Measurements from ENCODE around the gene ETV6.
"Not testable (repeated sequence)": the region's sequence is repeated elsewhere in the genome, so short reads cannot be mapped to it uniquely, and the experiment has no call there.

Gene ETV6

DNA sequence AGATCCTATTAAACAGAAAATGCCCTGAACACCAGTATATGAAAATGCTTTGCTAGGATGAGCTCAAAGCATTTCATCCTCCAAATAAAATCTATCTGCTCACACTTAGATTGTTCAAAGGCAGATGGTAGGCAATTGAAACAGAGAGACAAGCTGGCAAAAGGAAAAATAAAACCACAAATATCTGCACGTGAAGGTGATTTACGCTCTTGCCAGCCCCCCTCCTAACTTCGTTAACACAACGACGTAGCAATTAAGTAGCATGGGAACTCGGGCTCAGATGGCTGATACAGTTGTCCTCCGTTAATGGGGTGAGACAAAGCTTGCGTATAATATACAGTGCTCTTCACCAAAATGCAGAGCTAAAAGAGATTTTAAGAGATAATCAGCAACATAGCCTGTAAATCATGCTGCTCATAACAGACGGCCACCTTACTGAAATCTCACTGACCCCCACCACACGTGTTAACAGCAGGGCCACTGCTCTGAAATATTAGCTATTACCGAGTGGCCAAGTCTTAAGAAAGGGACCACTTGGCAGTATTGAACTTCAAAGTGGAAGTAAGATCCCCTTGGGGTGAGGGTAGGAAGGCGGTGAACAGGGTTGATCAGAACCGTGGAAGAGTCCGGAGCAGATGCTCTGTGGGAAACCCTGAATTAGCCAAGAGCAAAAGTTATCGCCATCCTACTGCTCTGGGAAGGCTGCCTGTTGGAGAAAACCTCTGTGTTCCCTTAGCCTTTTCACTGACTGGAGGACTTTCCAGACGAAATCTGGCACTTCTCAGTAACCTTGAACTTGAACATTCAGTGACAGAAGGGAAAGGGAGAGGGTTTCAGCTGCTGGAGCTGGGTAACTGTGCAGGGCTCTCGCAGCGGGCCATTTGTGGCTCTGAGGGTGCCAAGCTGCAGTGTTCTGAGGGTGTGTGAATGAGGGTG is 23.1 kb downstream of the ETV6 start:
- no peak for DNase-seq

DNA sequence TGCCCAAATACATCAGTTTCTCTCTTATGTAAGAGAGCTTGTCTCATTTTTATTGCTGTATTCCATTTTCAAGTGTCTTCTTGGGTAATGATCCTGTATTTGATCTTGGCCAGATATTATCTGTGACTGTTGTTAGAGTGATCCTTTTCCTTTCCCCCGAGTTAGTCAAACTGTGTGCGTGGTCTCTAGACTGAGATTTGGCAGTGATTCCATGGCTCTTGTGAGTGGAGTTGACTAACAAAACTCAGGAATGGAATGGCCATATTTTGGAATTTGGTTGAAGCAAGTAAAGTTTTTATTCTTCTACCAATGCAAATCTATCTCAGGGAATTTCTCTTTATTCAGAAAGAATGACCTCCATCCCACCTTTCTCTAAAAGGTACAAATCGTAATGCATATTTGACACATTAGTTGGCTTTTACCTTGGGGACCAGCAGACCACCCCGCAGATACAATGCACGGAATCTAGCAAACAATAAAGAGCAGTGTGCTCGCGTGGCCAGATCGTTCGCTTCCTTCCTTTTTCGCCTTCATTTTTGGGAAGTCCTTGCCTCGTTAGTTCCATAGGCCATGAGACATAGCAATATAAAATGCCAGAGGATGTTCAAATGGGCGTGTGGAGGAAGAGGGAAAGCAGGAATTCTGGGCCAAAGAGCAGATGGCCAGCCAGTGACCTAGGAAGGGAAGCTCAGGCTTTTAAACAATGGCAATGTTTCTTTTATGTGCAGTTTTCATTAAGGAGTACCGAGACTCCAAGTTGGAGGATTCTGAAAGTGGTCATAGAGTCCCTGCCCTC is 24.4 kb downstream of the ETV6 start:
- no peak for DNase-seq

DNA sequence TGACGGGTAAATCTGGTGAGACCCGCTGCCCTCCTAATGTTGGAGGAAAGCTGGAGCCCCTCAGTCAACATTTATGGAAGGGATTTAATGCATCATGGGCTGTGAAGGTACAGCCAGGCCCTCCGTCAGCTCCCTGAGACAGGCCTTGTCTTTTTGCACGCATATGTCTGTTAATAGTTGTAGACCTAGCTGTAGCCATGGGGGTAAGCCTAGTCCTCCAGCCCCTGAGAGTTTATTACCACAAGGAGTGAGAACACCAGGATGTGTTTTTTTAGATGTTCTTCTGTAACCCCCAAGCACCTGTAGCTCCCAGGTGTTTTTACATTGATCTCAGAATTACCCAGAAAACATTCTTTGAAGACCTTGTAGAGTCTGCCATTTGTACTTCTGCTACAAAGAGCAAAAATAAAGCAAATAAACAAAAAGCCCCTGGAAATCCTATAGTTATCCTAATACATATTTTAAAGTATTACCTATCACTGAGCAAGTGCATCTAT is 25.5 kb downstream of the ETV6 start:
- DNase-seq: no peak

DNA sequence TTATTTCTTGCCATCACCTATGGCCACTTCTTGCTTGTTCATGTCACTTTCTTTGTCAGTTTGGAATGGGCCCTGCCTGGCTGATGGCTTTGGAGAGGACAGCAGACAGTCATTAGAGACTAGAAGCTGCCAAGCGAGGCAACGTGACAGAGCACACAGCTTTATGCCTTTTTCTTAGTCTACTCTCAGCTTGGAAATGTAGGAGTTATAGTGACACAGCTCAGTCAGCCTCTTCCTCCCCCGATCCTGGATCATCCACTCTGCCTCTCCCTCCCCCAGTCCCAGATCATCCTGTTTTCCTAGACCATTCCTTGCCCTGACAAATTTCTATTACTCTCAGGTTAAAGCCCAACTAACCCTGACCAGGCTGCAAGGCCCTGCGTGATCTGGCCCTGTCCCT is 26.6 kb downstream of the ETV6 start:
- DNase-seq: no peak

GRCh38 chr12:11677093-11677492 is 27.6 kb downstream of the ETV6 start:
- no peak for DNase-seq

- DNase-seq: no peak
Observed at GRCh38 chr12:11677752-11678151, 28.3 kb downstream of the ETV6 start.

DNA sequence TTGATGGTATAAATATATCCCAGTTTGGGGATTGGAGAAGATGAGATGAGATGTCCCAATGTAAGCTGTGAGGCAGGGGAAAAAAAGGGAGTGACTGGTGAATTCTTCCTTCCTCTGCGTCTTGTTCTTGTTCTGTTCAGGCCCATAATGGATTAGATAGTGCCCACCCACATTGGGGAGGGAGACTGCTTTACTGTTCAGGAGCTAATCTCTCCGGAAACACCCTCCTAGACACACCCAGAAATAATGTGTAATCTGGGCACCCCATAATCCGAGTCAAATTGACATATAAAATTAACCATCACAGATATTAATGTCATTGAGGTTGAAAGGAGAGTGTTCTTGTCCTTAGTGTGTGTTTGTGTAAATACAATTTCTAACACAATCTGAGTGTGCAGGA is 29.3 kb downstream of the ETV6 start:
- DNase-seq: peak; percentile 84

DNA sequence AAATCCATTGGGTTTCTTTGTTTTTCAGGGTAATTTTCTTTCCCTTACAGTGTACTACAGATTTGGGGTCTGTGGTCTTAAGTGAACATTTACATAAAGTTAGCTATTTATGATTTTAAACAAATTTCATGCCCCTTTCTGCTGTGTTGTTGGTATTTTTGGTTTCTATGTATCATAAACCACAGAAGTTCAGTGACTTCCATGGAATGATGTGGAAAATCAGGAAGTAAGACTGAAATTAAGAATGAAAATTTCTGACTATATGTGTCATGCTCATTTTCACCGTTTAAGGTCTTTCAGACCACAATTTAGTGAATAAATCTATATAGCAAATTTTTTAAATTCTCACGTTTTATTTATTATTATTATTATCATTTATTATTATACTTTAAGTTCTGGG is 31.7 kb downstream of the ETV6 start:
- DNase-seq: no peak

DNA sequence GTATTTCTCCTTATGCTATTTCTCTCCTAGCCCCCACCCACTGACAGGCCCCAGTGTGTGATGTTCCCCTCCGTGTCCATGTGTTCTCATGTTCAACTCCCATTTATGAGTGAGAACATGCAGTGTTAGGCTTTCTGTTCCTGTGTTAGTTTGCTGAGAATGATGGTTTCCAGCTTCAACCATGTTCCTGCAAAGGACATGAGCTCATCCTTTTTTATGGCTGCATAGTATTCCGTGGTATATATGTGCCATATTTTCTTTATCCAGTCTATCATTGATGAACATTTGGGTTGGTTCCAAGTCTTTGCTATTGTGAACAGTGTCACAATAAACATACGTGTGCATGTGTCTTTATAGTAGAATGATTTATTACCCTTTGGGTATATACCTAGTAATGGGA is 32.2 kb downstream of the ETV6 start:
- DNase-seq: not testable (repeated sequence)

- peak; percentile 42 for DNase-seq
Observed at GRCh38 chr12:11684393-11684792, 34.9 kb downstream of the ETV6 start.

DNA sequence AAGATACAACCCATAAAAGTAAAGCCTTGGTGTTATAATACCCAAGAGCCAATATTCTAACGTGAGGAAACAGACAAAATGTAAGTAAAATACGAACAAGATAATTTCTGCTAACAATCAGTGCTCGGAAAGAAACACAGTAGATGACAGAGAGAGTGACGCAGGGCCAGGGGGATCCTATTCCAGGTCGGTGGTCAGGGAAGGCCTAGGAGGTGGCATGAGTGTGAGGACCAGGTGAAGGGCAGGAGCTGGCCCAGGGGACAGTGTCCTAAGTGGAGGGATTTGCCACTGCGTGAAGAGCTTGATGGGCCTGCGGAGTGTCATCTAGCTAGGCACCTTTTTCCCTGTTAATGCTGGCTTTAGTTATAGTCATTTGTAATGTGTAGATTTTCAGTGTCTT is 35.3 kb downstream of the ETV6 start:
- no peak for DNase-seq

DNA sequence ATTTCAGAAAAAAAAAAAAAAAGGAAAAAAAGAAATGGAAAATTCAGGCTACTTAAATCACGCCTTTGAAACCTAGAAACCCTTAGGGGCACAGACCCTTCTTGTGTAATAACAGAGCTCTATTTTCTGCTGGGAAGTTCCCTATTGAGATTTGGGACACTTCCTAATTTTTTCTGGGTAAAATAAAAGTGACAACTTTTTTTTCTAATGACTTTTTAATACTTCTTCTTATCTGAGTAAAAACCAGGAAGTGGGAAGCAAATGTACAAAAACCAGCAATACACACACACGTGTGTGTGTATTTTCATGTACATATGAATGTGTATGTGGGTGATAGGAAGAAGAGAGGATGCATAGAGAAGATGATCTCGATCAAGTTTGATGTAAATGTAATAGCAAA is 35.8 kb downstream of the ETV6 start:
- DNase-seq: no peak

GRCh38 chr12:11685716-11686115 is 36.2 kb downstream of the ETV6 start:
- DNase-seq: no peak

DNA sequence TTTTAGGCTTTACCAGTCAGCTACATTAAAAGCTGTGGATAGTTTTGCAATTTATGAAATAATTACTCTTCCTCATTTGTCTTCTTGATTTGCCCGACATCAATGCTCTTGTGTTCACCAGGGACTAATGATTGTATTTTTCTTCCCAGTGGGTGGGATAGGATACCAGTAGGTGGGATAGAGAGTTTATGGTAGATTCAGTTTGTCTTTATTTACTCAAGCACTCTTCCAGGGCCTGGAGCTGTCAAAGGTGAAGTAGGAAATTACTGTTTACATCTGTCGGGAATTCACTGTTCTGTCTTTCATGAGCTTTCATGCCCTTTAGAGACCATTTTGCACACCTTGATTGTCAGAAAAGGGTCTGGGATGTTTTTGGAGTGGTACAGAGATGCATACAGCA is 36.6 kb downstream of the ETV6 start:
- DNase-seq: no peak

DNA sequence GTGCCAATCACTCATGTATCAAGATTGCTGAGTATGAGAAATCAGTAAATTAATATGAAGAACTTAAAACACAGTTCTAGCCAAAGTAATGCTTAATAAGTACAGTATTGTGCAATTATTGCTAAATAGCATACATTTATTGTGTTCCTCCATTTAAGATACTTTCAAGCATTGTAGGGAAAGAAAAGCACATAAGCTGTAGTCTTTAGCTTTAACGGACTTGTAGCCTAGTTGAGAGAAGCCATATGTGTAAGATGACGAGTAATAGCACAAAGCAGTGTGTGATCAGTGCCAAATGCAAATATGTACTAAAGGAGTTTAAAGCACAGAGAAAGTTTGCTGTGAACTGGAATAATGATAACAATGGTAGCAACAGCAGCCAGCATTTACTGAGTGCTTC is 38.1 kb downstream of the ETV6 start:
- DNase-seq: peak; percentile 42

- no peak for DNase-seq
Observed at GRCh38 chr12:11688379-11688778, 38.9 kb downstream of the ETV6 start.

DNA sequence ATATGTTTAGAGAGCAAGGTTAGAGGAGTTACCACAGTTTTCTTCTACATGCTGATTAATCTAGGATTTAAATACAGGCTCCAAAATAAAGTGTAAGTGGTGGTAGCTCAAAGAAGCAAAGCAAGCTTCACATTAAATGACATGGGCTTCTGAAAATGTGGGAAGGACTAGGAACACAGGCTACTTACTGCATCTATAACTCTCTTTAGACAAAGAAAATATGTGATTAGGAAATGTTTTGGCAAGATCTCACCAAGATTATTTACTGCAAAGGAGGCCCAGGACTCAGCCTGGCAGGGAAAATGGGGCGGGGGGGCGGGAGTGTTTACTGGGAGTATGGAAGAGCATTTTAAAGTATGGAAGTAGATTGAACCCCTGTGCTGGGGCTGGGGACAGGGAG is 39.4 kb downstream of the ETV6 start:
- DNase-seq: no peak

- DNase-seq: no peak
Observed at GRCh38 chr12:11689591-11690186, 40.2 kb downstream of the ETV6 start.

GRCh38 chr12:11693067-11693466 is 43.6 kb downstream of the ETV6 start:
- no peak for DNase-seq

- DNase-seq: no peak
Observed at GRCh38 chr12:11693601-11694000, 44.1 kb downstream of the ETV6 start.

DNA sequence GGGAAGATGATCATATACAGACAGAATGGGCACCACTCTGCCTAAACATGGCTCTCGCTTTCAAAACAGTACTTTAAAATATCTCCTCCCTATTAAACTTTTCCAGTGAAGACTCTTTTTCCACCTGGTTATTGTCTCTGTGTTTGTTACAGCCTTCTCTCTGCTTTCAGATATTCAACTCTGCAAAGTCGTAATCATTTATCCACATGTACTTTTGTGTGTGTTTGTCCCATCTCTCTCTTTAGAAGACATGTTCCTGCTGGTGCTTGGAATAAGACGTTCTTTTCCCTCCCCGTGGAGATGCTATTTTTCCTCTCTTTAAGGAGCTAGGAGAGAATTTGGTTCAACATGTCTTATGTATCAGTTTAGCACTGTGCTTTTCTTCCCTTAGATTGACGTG is 45.1 kb downstream of the ETV6 start:
- DNase-seq: no peak

- DNase-seq: no peak
Observed at GRCh38 chr12:11695321-11695720, 45.8 kb downstream of the ETV6 start.

DNA sequence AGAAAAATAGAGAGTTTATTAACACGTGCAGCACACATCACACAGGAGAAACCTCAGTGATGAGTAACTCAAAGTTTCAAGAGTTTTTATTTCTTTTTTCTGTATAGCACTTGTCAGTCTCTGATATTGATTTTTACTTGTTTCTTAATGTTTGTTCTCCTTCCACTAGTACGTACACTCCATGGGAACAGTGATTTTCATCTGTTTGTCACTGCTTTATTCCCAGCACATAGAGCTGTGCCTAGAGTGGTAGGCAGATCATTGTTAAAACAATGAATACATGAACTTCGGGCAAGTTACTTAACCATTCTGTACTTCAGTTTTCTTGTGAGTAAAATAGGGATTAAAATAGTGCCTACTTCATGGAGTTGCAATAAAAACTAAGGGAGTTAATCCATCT is 46.6 kb downstream of the ETV6 start:
- no peak for DNase-seq

DNA sequence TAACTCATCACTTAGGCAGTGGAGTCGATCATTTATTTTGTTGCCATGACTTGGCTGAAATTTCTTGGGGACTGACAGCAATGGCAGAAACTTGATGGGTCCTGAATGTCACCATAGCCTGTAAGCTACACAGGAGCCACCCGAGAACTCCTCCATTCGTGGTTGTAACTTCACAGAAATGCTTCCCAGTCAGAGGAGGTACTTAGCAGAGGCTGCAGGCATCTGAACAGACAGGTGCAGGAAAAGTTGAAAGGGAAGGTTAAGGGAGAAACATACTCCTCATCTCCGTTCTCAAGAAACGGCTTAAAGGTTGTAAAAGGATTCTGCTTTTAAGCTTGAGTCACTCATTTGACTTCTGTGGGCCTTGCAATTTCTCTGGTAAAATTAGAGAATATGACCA is 47.7 kb downstream of the ETV6 start:
- no peak for DNase-seq

Measured in hematopoietic multipotent progenitor cell treated with erythropoietin and hydrocortisone succinate and interleukin-3 and kit ligand, for 6 days (in vitro differentiated cells).